ENCODE results near the gene PGM5.
A peak's percentile ranks its signal among the peaks of the same experiment; 100 is the strongest.

PGM5 gene

GRCh38 chr9:68522131-68522530, 165.7 kb downstream of the PGM5 start:
- DNase-seq (ENCODE audit: low spot score): no peak
- H3K27ac ChIP-seq: no peak overlapping the region
- TF ChIP-seq CTCF (IDR thresholded peaks at IDR 0.05): no peak

GRCh38 chr9:68522954-68523353, 166.5 kb downstream of the PGM5 start:
- DNase-seq (ENCODE audit: low spot score): no peak
- H3K27ac ChIP-seq: no peak overlapping the region
- TF ChIP-seq CTCF (IDR thresholded peaks at IDR 0.05): no peak
- no peak overlapping the region for H3K4me3 ChIP-seq

More at GRCh38 chr9:68522131-68522530, 165.7 kb downstream of the PGM5 start:
- no peak overlapping the region for H3K4me3 ChIP-seq

- Histone ChIP-seq H3K4me3 (no peak overlapping the region), H3K27ac (no peak overlapping the region)
- DNase-seq (ENCODE audit: low spot score): no peak
- no peak for TF ChIP-seq CTCF (IDR thresholded peaks at IDR 0.05)
Observed at GRCh38 chr9:68523367-68523936, 167.0 kb downstream of the PGM5 start.

- TF ChIP-seq CTCF (IDR thresholded peaks at IDR 0.05): no peak
- H3K4me3 ChIP-seq: no peak overlapping the region
- DNase-seq (ENCODE audit: low spot score): peak; percentile 94
- peak overlapping the region; percentile 65 to 83 for H3K27ac ChIP-seq
Observed at GRCh38 chr9:68530618-68531017, 174.2 kb downstream of the PGM5 start.

- peak overlapping the region; percentile 44 to 48 for H3K27ac ChIP-seq
- no peak overlapping the region for H3K4me3 ChIP-seq
- TF ChIP-seq CTCF (IDR thresholded peaks at IDR 0.05): no peak
- no peak for DNase-seq (ENCODE audit: low spot score)
Observed at GRCh38 chr9:68532131-68532530, 175.7 kb downstream of the PGM5 start.

GRCh38 chr9:68533678-68534077, 177.3 kb downstream of the PGM5 start:
- DNase-seq (ENCODE audit: low spot score): no peak
- H3K27ac ChIP-seq: peak overlapping the region in 1 of 2 donors; percentile 17
- no peak for TF ChIP-seq CTCF (IDR thresholded peaks at IDR 0.05)
- H3K4me3 ChIP-seq: no peak overlapping the region

- Histone ChIP-seq H3K27ac (peak overlapping the region; percentile 69 to 88), H3K4me3 (no peak overlapping the region)
- TF ChIP-seq CTCF (IDR thresholded peaks at IDR 0.05): no peak
- DNase-seq (ENCODE audit: low spot score): no peak
Observed at GRCh38 chr9:68536876-68537615, 180.6 kb downstream of the PGM5 start.

Measured in coronary artery (tissue), 2 donors.